DMS53 treated with DMSO at 0.1 percent for 48 hours (cell line): ENCODE data around the gene NUBP2.

Experiments
- DNase-seq: peaks from one replicate; lab custom pipeline; 2025; ENCODE audit not compliant: unreplicated experiment; lab: John Stamatoyannopoulos, UW

Gene NUBP2

DNA sequence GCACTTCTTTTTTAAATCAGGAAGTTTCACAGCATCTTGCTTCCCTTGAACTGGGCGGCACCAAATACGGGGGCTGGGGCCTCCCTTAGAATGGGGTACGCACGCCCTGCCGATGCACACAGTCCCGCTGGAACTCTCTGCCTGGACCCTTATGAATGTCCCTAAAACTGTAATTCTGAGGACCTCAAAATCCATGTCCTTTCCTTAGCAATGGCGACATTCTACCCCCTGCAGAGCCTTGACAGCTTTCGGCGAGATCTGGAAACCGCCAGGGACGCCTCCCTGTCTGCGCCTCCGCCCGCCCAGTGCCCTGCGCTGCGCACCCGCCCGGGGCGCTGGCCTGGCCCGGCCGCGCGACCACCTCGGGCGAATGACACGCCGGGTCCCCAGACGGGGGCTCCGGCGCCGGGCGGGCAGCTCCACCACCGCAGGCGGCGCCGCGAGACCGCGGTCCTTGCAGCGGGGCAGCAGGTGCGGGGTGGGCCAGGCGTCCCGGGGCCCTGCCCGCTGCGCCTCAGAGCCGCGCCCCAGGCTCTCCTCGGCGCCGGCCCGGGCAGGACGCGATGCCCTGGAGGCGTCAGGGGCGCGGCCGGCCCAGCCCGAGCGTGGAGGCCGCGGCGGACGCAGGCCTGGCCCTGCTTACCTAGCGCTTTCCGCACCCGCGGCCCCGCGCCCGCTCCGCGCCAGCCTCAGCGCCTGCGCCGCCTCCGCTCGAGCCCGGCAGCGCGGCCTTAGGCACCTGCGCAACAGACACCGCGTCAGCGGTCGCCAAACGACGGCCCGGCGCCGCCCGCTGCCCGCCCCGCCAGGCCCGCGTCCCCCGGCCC, 43.3 kb downstream of the NUBP2 start:
- DNase-seq, result no peak

DNA sequence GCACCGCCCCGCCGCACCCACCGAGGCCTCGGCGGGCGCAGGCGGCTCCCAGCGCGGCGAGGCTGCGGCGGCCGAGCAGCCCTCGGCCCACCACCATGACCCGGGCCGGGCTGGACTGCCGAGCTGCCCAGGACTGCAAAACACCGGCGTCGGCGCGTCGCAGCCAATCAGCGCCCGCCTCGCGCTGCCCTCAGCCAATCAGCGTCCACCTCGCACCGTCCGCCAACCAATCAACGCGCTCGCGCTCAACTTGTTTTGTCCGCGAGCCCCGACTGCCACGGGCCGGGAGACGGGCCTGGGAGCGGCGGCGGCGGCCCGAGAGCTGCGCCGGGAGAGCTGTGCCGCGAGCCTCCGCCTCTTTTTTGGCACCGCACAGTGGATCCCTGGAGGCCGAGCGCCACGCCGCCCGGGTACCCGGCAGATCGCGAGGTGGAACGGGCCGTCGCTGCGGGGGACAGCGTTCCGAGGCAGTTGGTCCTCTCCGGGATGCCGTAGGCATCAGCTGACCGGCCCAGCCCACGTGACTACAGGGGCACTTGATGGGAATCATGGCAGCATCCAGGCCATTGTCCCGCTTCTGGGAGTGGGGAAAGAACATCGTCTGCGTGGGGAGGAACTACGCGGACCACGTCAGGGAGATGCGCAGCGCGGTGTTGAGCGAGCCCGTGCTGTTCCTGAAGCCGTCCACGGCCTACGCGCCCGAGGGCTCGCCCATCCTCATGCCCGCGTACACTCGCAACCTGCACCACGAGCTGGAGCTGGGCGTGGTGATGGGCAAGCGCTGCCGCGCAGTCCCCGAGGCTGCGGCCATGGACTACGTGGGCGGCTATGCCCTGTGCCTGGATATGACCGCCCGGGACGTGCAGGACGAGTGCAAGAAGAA, 44.2 kb downstream of the NUBP2 start, which contains the start of the genes FAHD1 and HAGH:
Gene FAHD1 (plus strand): TSS at position 516 of the 883 bp plus-strand sequence. CDS start 33 bp downstream, at position 549.
Gene HAGH (minus strand): TSS at position 135 of the 883 bp plus-strand sequence. CDS start 38 bp downstream, at position 97.
- peak; percentile 85 for DNase-seq

DNA sequence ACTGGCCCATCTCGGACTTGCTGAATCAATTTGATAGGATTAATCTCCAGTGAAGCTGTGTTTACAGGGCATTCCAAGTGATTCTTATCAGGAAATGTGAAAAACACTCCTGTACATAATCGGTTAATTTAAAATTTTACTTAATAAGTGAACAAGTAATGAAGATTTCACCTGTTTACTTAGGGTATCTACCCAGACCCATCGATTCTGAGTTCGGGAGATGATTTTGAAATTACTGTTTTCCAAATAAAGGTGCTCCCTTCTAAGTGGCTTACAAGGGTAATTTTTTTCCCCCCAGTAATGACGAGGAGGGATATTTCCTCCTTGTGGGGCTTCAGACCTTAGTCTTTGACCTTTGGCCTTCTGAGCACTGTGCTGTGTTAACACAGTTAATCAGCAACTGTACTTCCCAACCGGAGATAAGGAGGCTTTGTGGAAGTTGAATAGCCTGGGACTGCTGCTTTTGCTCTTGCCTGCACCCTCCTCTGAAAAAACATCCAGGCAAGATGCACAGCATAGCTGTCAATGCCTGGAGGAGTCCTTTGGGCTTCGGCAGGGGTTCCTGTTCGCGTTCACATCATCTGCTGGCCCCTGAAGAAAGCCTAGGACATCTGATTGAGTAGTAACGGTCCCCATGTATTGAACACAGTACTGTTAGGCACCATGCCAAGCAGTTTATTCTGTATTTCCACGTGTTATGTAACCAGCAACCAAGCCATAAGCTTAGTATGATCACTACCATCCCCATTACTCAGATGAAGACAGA, 46.1 kb downstream of the NUBP2 start:
- no peak for DNase-seq

DNA sequence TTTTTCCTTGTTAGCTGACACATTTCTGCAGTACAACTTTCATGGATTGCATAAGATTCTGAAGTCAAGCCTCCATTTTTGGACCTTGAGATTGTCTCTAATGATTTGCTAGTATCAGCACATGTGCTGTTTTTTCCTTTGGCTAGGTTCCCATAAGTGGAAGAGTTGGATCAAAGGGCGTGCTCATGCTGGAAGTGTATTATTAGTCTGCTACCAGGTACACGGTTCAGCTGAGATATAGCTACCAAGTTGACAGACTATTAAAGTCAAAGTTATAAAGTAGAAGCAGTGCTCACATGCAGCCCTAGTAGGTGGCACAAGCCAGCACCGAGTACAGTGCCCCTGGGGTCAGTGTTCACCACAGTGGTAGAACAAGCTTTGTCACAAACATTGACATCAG, 47.5 kb downstream of the NUBP2 start:
- DNase-seq, result no peak

DNA sequence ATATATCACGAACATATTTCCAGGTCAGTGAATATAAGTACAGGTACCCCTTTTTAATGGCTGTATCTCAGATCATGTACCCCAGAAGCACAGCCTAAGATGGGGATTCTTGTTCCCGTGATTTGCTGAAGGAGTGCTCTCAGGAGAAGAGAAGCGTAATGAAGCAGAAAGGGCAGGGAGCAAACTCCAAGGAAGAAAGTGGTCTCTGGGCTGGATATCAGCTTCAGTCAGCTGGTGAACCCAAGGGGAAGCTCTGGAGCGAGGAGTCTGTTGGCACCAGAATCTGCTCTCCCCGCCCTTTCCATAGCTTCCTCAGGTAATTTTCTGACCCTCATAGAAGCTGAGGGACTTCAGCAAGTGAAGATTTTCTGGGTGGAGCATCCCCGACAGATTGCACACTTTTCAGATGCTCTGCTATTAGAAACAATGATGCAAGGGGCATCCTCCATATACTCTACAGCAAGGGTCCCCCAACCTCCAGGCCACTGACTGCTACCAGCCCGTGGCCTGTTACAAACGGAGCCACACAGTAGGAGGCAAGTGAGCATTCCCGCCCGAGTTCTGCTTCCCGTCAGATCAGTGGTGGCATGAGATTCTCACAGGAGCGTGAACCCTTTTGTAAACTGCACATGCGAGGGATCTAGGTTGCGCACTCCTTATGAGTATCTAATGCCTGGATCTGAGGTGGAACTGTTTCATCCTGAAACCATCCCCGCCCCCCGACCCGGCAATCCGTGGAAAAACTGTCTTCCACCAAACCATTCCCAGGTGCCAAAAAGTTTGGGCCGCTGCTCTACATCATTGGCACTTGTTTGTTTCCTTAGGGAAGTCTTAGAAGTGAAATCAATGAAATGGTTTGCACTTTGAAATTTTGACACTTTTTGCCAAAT, 48.7 kb downstream of the NUBP2 start:
- no peak for DNase-seq

DNA sequence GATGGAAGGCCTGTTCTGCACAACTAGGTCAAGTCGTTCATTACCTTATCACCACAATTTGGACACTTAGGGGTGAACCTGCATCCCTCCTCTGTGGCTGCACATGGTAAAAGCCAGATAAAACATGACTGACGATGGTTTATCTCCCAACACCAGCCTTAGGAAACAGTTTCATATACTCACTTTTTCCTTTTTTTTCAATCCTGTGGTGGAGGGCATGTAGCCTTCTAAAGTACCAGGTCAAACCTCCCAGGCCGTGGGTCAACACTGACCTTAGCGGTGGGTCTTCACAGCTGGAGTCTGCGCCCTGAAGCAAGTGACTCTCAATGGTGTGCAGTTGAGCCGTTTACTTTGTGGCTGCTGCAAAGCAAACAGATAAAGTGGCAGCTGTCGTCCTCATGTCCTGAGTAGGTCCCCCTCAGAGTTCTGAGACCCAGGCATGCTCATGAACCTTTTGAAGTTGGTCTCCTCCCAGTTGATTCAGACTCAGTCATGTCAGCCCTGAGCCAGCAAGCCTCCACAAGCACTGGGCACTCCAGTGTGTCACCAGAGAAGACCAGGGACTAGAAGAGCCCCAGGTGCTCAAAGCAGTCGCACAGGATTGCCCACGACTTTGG, 50.2 kb downstream of the NUBP2 start:
- DNase-seq, result peak; percentile 57

DNA sequence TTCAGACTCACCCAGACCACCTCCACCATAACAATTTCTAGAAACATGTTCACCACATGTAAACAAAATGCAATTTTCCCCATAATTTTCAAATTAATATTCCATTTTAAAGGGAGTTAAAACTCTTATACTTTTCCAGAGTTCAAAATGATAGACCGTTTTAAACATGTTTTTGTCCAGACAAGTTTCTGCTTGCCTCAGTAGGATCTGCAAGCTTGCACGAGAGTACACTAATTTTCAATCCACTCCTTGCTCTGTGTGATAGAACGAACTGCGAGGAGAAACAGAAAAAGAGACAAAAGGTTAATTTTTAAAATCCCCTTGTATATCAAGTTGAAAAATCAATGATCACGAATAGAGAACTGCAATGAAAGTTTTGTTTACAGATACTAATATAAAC, 51.3 kb downstream of the NUBP2 start:
- DNase-seq, result no peak
